Cardiac muscle cell (in vitro differentiated cells and primary cell): Measurements from ENCODE around the gene MYCN. TPM values are rescaled to one million over a fixed set of nuclear protein-coding genes. Genes with fewer than 3 reads are reported as not detected.

Experiments used
- DNase-seq, 2 donors: peaks; one replicate each; pipeline versions ENCODE4 v3.0.0 to v3.0.0-alpha.2; 2010 to 2017; ENCODE audit warnings: low read depth in 1 of 2, low spot score in 1 of 2
- H3K27ac ChIP-seq: fragments of 200-600 bp; sonication (generic); 2 replicates; pipeline ENCODE4 v1.5.1; 2016
- H3K27me3 ChIP-seq: fragments of 200-600 bp; sonication (generic); 2 replicates; pipeline ENCODE4 v1.6.0; 2016; ENCODE audit warnings: control low read depth
- H3K36me3 ChIP-seq: fragments of 200-600 bp; sonication (generic); 2 replicates; pipeline ENCODE4 v1.5.1; 2016; ENCODE audit warnings: control low read depth
- H3K4me1 ChIP-seq: fragments of 200-600 bp; sonication (generic); 2 replicates; pipeline ENCODE4 v1.8.1; 2017; ENCODE audit warnings: low read depth, mild to moderate bottlenecking, mixed run types
- H3K4me3 ChIP-seq: fragments of 200-600 bp; sonication (generic); 2 replicates; pipeline ENCODE4 v1.5.1; 2016; ENCODE audit warnings: mild to moderate bottlenecking
- H3K9me3 ChIP-seq: fragments of 200-600 bp; sonication (generic); 2 replicates; pipeline ENCODE4 v1.5.1; 2017; ENCODE audit warnings: low read depth, mild to moderate bottlenecking, control low read depth
- polyA plus RNA-seq: library from polyadenylated mRNA; unstranded; fragments of >200 nt; fragmentation: Nextera tagmentation; extraction: Ambion mirVana; gene quantifications from 2 replicates; pipeline ENCODE4 v1.2.1, GENCODE V29; 2016
- total RNA-seq: library from RNA; depleted of rRNA; stranded (reverse); fragments of >200 nt; gene quantifications from 2 replicates; pipeline ENCODE4 v1.2.3, GENCODE V29; 2016
- TF ChIP-seq, protein P1 (sequence below): IDR thresholded peaks from 2 replicates; pipeline ENCODE4 v1.5.1; 2012; ENCODE audit warnings: low read depth, mild to moderate bottlenecking, low read length

Gene MYCN
- total and polyA plus RNA-seq, 2 experiments from 2014 or later, result 38.5 to 72.5 TPM

DNA sequence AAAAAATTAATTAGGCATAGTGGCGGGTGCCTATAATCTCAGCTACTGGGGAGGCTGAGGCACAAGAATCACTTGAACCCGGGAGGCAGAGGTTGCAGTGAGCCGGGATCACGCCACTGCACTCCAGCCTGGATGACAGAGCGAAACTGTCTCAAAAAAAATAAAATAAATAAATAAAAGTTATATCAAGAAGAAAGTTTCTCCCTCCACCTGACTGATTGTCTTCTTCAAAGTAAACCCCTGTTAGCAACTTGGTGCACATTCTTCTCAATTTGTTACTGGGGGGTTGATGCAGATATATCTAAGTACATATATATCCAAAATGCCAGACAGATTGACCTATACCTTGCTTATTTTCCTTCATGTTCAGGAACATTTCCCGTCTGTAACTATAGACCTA lies 5.2 kb upstream of the MYCN start:
- no peaks in the 10 kb centered on the region for H3K36me3 ChIP-seq
- no peaks in the 10 kb centered on the region for H3K27me3 ChIP-seq

DNA sequence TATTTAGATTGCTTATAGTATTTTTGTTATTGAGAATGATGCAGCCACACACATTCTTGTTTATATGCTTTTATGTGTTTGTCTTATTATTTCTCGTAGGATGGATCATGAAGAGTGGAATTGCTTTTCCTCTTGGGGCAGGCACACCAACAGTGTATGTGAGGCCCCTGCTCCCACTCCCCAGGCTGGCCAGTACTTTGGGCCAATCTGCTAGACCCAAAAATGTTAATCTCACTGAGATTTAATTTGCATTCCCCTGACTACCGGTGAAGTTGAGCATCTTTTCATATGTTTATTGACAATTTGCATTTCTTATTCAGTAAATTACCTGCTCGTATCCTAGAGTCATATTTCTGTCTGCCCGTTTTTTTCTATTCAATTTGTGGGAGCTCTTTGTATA lies 4.7 kb upstream of the MYCN start:
- Histone ChIP-seq H3K27ac (no peak overlapping the region), H3K4me3 (no peak overlapping the region), H3K4me1 (no peaks in the 10 kb centered on the region), H3K36me3 (no peaks in the 10 kb centered on the region), H3K9me3 (no peaks in the 10 kb centered on the region), H3K27me3 (no peaks in the 10 kb centered on the region)
- TF ChIP-seq, protein P1, sequence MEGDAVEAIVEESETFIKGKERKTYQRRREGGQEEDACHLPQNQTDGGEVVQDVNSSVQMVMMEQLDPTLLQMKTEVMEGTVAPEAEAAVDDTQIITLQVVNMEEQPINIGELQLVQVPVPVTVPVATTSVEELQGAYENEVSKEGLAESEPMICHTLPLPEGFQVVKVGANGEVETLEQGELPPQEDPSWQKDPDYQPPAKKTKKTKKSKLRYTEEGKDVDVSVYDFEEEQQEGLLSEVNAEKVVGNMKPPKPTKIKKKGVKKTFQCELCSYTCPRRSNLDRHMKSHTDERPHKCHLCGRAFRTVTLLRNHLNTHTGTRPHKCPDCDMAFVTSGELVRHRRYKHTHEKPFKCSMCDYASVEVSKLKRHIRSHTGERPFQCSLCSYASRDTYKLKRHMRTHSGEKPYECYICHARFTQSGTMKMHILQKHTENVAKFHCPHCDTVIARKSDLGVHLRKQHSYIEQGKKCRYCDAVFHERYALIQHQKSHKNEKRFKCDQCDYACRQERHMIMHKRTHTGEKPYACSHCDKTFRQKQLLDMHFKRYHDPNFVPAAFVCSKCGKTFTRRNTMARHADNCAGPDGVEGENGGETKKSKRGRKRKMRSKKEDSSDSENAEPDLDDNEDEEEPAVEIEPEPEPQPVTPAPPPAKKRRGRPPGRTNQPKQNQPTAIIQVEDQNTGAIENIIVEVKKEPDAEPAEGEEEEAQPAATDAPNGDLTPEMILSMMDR, result no peak
- no peak for DNase-seq

More for the DNA sequence above, 5.2 kb upstream of the MYCN start:
- no peak for DNase-seq
- Histone ChIP-seq H3K4me3 (no peak overlapping the region), H3K9me3 (no peaks in the 10 kb centered on the region), H3K27ac (no peak overlapping the region), H3K4me1 (no peaks in the 10 kb centered on the region)
- TF ChIP-seq, protein P1, result no peak

DNA sequence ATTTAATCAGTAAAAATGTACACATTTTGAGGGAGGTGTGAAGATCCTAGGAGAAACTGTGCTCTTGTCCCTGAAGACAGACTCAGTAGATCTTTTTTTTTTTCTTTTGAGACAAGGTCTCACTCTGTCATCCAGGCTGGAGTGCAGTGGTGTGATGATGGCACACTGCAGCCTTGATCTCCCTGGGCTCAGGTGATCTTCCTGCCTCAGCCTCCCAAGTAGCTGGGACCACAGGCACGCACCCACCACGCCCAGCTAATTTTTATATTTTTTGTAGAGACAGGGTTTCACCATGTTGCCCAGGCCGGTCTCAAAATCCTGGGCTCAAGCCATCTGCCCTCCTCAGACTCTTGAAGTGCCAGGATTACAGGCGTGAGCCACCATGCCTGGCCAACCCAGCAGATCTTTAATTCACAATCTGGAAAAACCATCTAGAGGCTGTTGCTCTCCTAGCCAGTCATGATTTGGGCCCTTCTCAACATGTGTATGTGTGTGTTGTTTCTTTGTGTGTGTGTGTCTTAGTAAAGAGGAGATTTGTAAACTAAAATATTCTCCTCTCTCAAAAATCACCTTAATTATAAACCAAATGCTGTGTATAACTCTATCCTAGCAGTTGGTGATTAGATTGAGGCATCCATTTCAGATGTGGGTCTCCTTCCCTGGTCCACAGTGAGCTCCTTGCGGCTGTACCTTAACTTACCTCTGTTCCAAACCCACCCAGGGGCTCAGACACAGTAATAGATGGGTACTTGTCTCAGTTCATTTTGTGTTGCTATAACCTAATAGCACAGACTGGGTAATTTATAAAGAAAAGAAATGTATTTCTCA lies 3.9 kb upstream of the MYCN start:
- H3K4me1 ChIP-seq, result no peaks in the 10 kb centered on the region

DNA sequence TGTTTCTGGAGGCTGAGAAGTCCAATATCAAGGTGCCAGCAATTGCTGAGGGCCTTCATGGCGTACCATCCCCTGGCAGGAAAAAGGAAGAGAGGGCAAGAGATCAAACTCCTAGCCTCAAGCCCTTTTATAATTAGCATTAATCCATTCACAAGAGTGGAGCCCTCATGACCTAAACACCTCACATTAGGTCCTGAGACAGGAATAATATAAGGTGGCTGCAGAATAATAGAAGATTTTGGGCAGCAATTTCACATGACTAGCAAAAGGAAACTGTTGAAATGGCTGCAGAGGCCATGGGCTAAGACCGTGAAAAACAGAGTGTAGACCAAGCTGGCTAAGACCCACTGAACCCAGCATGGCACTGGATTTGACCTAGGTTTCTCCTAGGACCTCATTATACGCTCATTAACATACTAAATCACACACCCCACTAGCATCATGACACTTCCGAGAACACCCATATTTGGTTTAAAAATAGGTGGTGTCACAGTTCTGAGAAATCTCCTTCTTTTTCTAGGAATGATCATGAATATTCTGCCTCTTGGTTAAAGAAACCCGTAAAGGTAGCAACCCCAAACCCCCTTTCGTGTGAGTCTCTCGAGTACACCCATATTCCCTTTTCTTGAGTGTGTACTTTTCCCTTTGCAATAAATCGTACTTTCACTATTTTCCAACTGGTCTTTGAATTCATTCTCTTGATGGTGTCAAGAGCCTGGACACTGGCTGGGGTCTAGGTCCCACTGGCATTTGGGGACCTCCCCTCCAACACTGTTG lies 3.1 kb upstream of the MYCN start:
- TF ChIP-seq, protein P1, result no peak
- Histone ChIP-seq H3K4me3 (no peak overlapping the region), H3K27me3 (no peaks in the 10 kb centered on the region), H3K9me3 (no peaks in the 10 kb centered on the region), H3K4me1 (no peaks in the 10 kb centered on the region), H3K36me3 (no peaks in the 10 kb centered on the region), H3K27ac (no peak overlapping the region)
- DNase-seq, result no peak

More for the DNA sequence above, 3.9 kb upstream of the MYCN start:
- TF ChIP-seq, protein P1, result no peak
- H3K36me3 ChIP-seq, result no peaks in the 10 kb centered on the region
- H3K4me3 ChIP-seq, result no peak overlapping the region
- no peaks in the 10 kb centered on the region for H3K27me3 ChIP-seq
- no peak for DNase-seq
- H3K9me3 ChIP-seq, result no peaks in the 10 kb centered on the region
- H3K27ac ChIP-seq, result no peak overlapping the region

DNA sequence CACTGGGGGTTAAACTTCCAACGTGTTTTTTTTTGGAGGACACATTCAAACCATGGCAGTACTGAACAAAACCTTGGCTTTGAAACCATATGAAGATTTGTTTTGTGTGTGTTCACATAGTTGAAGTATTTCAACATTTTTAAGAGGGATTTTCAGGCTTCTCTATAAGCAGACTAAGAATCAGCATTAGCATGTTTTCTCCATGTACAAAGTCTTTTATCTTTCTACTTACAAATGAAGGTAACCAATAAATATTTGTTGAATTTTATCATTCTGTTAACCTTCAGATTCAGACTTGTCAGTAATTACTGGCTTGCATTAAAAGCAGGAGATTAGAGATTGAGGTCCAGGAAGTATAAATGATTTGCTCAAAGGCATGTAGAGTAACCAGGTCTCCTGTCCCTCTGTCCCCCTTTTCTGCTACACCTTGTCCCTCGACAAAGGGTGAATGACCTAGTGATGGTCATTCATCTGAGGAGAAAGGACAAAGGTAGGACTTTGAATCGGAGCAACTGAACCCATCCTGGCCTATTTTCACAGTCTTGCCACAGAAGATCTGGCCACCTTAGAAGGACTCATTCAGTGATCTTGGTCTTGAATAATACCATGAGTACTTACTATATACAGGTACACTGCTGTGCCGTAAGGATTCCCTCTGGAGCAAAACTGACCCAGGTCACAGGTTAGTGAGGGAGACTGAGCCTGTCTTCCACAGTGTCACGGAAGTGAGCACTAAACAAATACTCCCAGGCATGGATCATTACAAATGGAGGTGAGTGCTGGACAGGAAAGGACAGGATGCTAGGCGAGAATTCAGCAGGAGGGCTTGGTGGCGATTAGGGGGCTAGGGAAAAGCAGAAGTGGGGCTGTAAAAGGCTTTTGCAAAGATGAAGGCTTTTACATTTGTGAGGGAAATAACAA lies 2.2 kb upstream of the MYCN start:
- no peaks in the 10 kb centered on the region for H3K4me1 ChIP-seq
- no peak for DNase-seq
- H3K27ac ChIP-seq, result no peak overlapping the region
- H3K4me3 ChIP-seq, result no peak overlapping the region
- no peaks in the 10 kb centered on the region for H3K27me3 ChIP-seq
- no peaks in the 10 kb centered on the region for H3K9me3 ChIP-seq
- no peaks in the 10 kb centered on the region for H3K36me3 ChIP-seq
- TF ChIP-seq, protein P1, result no peak
